GM12892 (cell line): Measurements from ENCODE around the gene PPP1R14B.

Source experiments
- DNase-seq: peaks from one replicate; pipeline ENCODE4 v3.0.0; 2011; ENCODE audit not compliant: insufficient read length
- FAIRE-seq: peaks from 2 replicates; lab custom pipeline; 2011; peaks lifted over from hg19 to GRCh38; lab: Jason Lieb, UNC
- POLR2A ChIP-seq: IDR thresholded peaks from 2 replicates; pipeline ENCODE4 v1.6.1; 2011; ENCODE audit warnings: low read depth, low read length, control low read depth
- POLR2AphosphoS5 ChIP-seq: IDR thresholded peaks from 2 replicates; pipeline ENCODE4 v1.6.1; 2011; ENCODE audit warnings: low read depth, low read length, control low read depth
- TAF1 ChIP-seq: IDR thresholded peaks from 2 replicates; pipeline ENCODE4 v1.6.1; 2011; ENCODE audit warnings: low read depth, mild to moderate bottlenecking, control low read depth, low read length, borderline replicate concordance

The PPP1R14B gene

GRCh38 chr11:64287676-64288352 lies 41.1 kb upstream of the PPP1R14B start:
- no peak for FAIRE-seq

GRCh38 chr11:64286801-64287159 lies 40.0 kb upstream of the PPP1R14B start:
- DNase-seq (no peak), FAIRE-seq (no peak)
- no peak for TF ChIP-seq POLR2AphosphoS5
- no peak for TF ChIP-seq POLR2A
- no peak for TF ChIP-seq TAF1

More at GRCh38 chr11:64287676-64288352, 41.1 kb upstream of the PPP1R14B start:
- TF ChIP-seq TAF1 = no peak
- no peak for TF ChIP-seq POLR2A
- TF ChIP-seq POLR2AphosphoS5 = no peak
- no peak for DNase-seq

- TF ChIP-seq POLR2A = no peak
- no peak for TF ChIP-seq TAF1
- no peak for TF ChIP-seq POLR2AphosphoS5
- FAIRE-seq (peak; percentile 82), DNase-seq (no peak)
These were observed 39.4 kb upstream of the PPP1R14B start for GRCh38 chr11:64285885-64286800.

GRCh38 chr11:64284962-64285884 lies 38.5 kb upstream of the PPP1R14B start, which contains the start of gene GPR137:
Gene GPR137 (plus strand): TSS chr11:64285848. CDS start chr11:64286525, 677 bp downstream.
- DNase-seq (peak; percentile 97), FAIRE-seq (no peak)
- TF ChIP-seq POLR2AphosphoS5 = 0 out of 2 replicates have a peak, but pooled peaks have one; percentile 20
- no peak for TF ChIP-seq POLR2A

- FAIRE-seq (peak; percentile 99), DNase-seq (peak; percentile 100)
- TF ChIP-seq POLR2AphosphoS5 = no peak
- TF ChIP-seq POLR2A = 0 out of 2 replicates have a peak, but pooled peaks have one; percentile 19
- TF ChIP-seq TAF1 = 0 out of 2 replicates have a peak, but pooled peaks have one; percentile 18
These were observed 37.6 kb upstream of the PPP1R14B start, which contains the start of gene BAD for GRCh38 chr11:64284048-64284961. Gene BAD (minus strand): TSS chr11:64284665. CDS start chr11:64284368, 297 bp downstream.

- TF ChIP-seq POLR2AphosphoS5 = no peak
- no peak for TF ChIP-seq POLR2A
- TF ChIP-seq TAF1 = no peak
- DNase-seq (no peak), FAIRE-seq (peak; percentile 58)
These were observed 36.3 kb upstream of the PPP1R14B start for GRCh38 chr11:64283092-64283491.

- DNase-seq (no peak), FAIRE-seq (no peak)
- TF ChIP-seq POLR2A (no peak), TAF1 (no peak), POLR2AphosphoS5 (no peak)
These were observed 35.4 kb upstream of the PPP1R14B start for GRCh38 chr11:64281957-64282770.

- FAIRE-seq (no peak), DNase-seq (no peak)
- TF ChIP-seq TAF1 (no peak), POLR2A (no peak), POLR2AphosphoS5 (no peak)
These were observed 31.9 kb upstream of the PPP1R14B start for GRCh38 chr11:64278576-64279190.
